HEK293 (cell line): ENCODE measurements around the gene CDH23.
A peak's percentile ranks its signal among the peaks of the same experiment; 100 is the strongest.

Source experiments
- CTCF ChIA-PET: fragments of 350-600 bp; formaldehyde crosslinking; extraction: SDS; loops from one replicate; lab custom pipeline; 2021; ENCODE audit warnings: antibody characterized with exemption; lab: Yijun Ruan, JAX
- POLR2A ChIA-PET: fragments of 300-600 bp; formaldehyde crosslinking; extraction: SDS; loops from one replicate; lab custom pipeline; 2020; ENCODE audit warnings: antibody characterized with exemption, inconsistent platforms; lab: Yijun Ruan, JAX
- H3K27ac ChIP-seq: fragments of 200-500 bp; sonication (Bioruptor generic); 2 replicates; pipeline ENCODE4 v1.5.1; 2014; ENCODE audit warnings: low read depth, low read length, control low read depth, inconsistent platforms; ENCODE audit errors: extremely low read depth
- H3K36me3 ChIP-seq, 2 experiments: fragments of 200-500 bp in 1 of 2; sonication (Bioruptor generic) in 1 of 2; 1 replicate in 1 of 2; 2 replicates in 1 of 2; pipeline ENCODE4 v1.5.1; 2014 to 2017; ENCODE audit warnings: inconsistent platforms in 2 of 2, low read length in 2 of 2; ENCODE audit not compliant: control insufficient read depth in 2 of 2, insufficient read depth in 1 of 2
- H3K4me1 ChIP-seq: fragments of 200-500 bp; sonication (Bioruptor generic); 2 replicates; pipeline ENCODE4 v1.5.1; 2014; ENCODE audit warnings: mild to moderate bottlenecking, low read length, inconsistent platforms; ENCODE audit not compliant: control insufficient read depth, insufficient read depth
- H3K4me3 ChIP-seq: 2 replicates; pipeline ENCODE4 v1.5.1; 2011; ENCODE audit warnings: low read depth, mild to moderate bottlenecking, control low read depth, low read length, moderate library complexity
- H3K9me3 ChIP-seq: fragments of 200-500 bp; sonication (Bioruptor generic); 2 replicates; pipeline ENCODE4 v1.5.1; 2014; ENCODE audit warnings: low read depth, low read length, inconsistent platforms; ENCODE audit not compliant: control insufficient read depth, insufficient read depth
- CTCF ChIP-seq: fragments of 450-650 bp; formaldehyde crosslinking; IDR thresholded peaks from 2 replicates; pipeline ENCODE4 v1.5.1; 2016; ENCODE audit warnings: missing biosample characterization, missing genetic modification characterization
- GLIS1 ChIP-seq: fragments of 450-650 bp; formaldehyde crosslinking; IDR thresholded peaks from 2 replicates; pipeline ENCODE4 v1.5.1; 2016; ENCODE audit warnings: missing biosample characterization, missing genetic modification characterization
- GLIS2 ChIP-seq: fragments of 450-650 bp; formaldehyde crosslinking; IDR thresholded peaks from 2 replicates; pipeline ENCODE4 v1.5.1; 2016; ENCODE audit warnings: missing biosample characterization, missing genetic modification characterization
- KLF9 ChIP-seq: fragments of 450-650 bp; formaldehyde crosslinking; IDR thresholded peaks from 2 replicates; pipeline ENCODE4 v1.5.1; 2016; ENCODE audit warnings: missing biosample characterization, missing genetic modification characterization, low read depth
- PRDM6 ChIP-seq: fragments of 450-650 bp; formaldehyde crosslinking; IDR thresholded peaks from 2 replicates; pipeline ENCODE4 v1.5.1; 2017; ENCODE audit warnings: missing biosample characterization, missing genetic modification characterization
- REPIN1 ChIP-seq: fragments of 450-650 bp; formaldehyde crosslinking; IDR thresholded peaks from 2 replicates; pipeline ENCODE4 v1.5.1; 2017; ENCODE audit warnings: missing biosample characterization, missing genetic modification characterization, low read depth
- ZNF169 ChIP-seq: fragments of 450-650 bp; formaldehyde crosslinking; IDR thresholded peaks from 2 replicates; pipeline ENCODE4 v1.5.1; 2016; ENCODE audit warnings: missing biosample characterization, missing genetic modification characterization
- ZNF280D ChIP-seq: fragments of 450-650 bp; formaldehyde crosslinking; IDR thresholded peaks from 2 replicates; pipeline ENCODE4 v1.5.1; 2016; ENCODE audit warnings: missing biosample characterization, missing genetic modification characterization
- ZNF391 ChIP-seq: fragments of 450-650 bp; formaldehyde crosslinking; IDR thresholded peaks from 2 replicates; pipeline ENCODE4 v1.5.1; 2016; ENCODE audit warnings: low read depth, missing biosample characterization, missing genetic modification characterization, borderline replicate concordance
- ZNF654 ChIP-seq: fragments of 450-650 bp; formaldehyde crosslinking; IDR thresholded peaks from 2 replicates; pipeline ENCODE4 v1.5.1; 2016; ENCODE audit warnings: low read depth, missing biosample characterization, missing genetic modification characterization
- TF ChIP-seq, protein P1 (sequence below): fragments of 450-650 bp; formaldehyde crosslinking; IDR thresholded peaks from 2 replicates; pipeline ENCODE4 v1.5.1; 2016; ENCODE audit warnings: missing biosample characterization, missing genetic modification characterization

Gene CDH23

DNA sequence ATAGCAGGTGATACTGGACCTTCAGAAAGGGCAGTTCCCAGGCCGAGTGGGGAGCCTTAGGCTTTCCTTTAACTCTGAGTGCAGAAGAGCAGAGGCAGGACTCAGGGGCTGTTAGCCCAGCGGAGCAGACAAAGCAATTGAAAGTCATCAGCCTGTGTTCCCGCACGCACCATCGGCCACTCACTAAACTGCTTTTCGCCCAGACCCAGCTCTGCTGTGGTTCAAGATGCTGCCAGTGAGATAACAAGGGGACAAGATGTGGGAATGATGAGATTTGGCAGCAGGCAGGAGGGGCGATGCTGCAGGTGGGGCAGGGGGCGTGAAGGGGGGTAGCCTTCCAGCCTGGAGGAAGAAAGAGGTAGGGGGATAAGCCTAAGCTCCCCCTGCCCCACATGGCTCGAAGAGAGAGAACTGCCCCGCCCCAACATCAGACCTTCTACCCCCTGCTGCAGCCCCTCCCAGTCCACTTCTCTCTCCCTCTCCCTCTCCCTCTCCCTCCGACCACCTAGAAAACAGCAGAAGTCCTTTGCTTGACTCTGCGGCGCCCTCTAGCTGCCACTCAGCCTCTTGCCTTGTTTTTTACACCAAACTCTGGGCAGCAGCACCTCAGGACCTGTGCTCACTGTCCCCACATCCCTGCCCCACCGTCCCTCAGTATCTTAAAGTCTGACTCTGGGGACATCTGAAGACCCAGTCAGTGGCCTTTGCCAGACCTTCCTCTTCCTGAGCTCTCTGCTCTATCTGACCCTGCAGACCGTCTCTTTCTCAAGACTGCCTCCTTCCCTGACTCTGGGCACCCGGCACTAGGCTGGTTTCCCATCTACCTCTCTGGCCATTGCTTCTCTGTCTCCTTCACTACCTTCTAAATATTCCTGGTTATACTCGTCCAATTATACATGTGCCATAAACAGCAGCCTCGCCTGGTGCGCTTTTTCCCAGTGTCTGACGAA, 212.4 kb downstream of the CDH23 start:
- ChIA-PET CTCF (interaction anchor here (0.5 to 5.1 kb wide), 57 partner anchors 9 to 1462 kb away, joined by 3 to 39 read pairs (median 4); partner anchors contain the start of genes SLC29A3 and TYSND1), POLR2A (no interaction called here)

More for the DNA sequence above, 212.4 kb downstream of the CDH23 start:
- H3K4me3 ChIP-seq: no peak overlapping the region
- no peaks in the 10 kb centered on the region for H3K36me3 ChIP-seq
- H3K27ac ChIP-seq: no peak overlapping the region
- H3K4me1 ChIP-seq: 0 out of 2 replicates have a peak, but pooled peaks cover 2% of the 10 kb centered on the region
- no peaks in the 10 kb centered on the region for H3K9me3 ChIP-seq
- TF ChIP-seq GLIS1 (tag by site-specific recombination) (peak; percentile 58), ZNF169 (no peak), REPIN1 (no peak), KLF9 (tag by site-specific recombination) (peak; percentile 27; the same call in 1 of the 2 replicates), ZNF391 (tag by site-specific recombination) (0 out of 2 replicates have a peak, but pooled peaks have one; percentile 38), ZNF654 (peak; percentile 82), ZNF280D (tag by site-specific recombination) (no peak), CTCF (peak; percentile 91), GLIS2 (peak; percentile 54; the same call in 1 of the 2 replicates), PRDM6 (no peak)
- TF ChIP-seq, protein P1, sequence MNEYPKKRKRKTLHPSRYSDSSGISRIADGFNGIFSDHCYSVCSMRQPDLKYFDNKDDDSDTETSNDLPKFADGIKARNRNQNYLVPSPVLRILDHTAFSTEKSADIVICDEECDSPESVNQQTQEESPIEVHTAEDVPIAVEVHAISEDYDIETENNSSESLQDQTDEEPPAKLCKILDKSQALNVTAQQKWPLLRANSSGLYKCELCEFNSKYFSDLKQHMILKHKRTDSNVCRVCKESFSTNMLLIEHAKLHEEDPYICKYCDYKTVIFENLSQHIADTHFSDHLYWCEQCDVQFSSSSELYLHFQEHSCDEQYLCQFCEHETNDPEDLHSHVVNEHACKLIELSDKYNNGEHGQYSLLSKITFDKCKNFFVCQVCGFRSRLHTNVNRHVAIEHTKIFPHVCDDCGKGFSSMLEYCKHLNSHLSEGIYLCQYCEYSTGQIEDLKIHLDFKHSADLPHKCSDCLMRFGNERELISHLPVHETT (tag by site-specific recombination): no peak
